Testis (tissue), 3 donors: ENCODE data around the gene OR6B2. TPM values are rescaled to one million over a fixed set of nuclear protein-coding genes. Genes with fewer than 3 reads are reported as not detected.
A peak's percentile ranks its signal among the peaks of the same experiment; 100 is the strongest.
"Not testable (repeated sequence)": the region's sequence is repeated elsewhere in the genome, so short reads cannot be mapped to it uniquely, and the experiment has no call there.

Experiments used
- DNase-seq: peaks from one replicate; pipeline ENCODE4 v3.0.0-alpha.2; 2019
- H3K27ac ChIP-seq, 2 donors: fragments of 200-600 bp; sonication (generic); one replicate each; pipeline ENCODE4 v1.5.1; 2019
- H3K27me3 ChIP-seq: fragments of 200-600 bp; sonication (generic); one replicate; pipeline ENCODE4 v1.5.1; 2019
- H3K36me3 ChIP-seq: fragments of 200-600 bp; sonication (generic); one replicate; pipeline ENCODE4 v1.5.1; 2017; ENCODE audit warnings: low read depth; ENCODE audit errors: missing control alignments
- H3K4me1 ChIP-seq: fragments of 200-600 bp; sonication (generic); one replicate; pipeline ENCODE4 v1.5.1; 2019
- H3K4me3 ChIP-seq, 2 donors: fragments of 200-600 bp; sonication (generic); one replicate each; pipeline ENCODE4 v1.5.1; 2017 to 2019
- H3K9me3 ChIP-seq: fragments of 200-600 bp; sonication (generic); one replicate; pipeline ENCODE4 v1.5.1; 2017
- CTCF ChIP-seq, 3 experiments: fragments of 450-650 bp in 2 of 3; fragments of 200-600 bp in 1 of 3; sonication (generic) in 1 of 3; IDR thresholded peaks; one replicate each; pipeline ENCODE4 v1.5.1; 2016 to 2019; ENCODE audit warnings: antibody characterized with exemption in 3 of 3, mild to moderate bottlenecking in 2 of 3, moderate library complexity in 1 of 3
- POLR2A ChIP-seq: fragments of 450-650 bp; IDR thresholded peaks from one replicate; pipeline ENCODE4 v1.6.1; 2017; ENCODE audit warnings: antibody characterized with exemption, mild to moderate bottlenecking, moderate library complexity
- WGBS, 2 donors: methylation state at CpG; one replicate each; pipeline ENCODE4 v1.1.5; 2018; 5-methylcytosine and 5-hydroxymethylcytosine counted together
- intact Hi-C: fragments of 100-400 bp; cut with DNase I; formaldehyde crosslinking; loops from one replicate; pipeline ENCODE4 v1.15.1; 2023; ENCODE audit warnings: low total_unique reads
- polyA plus RNA-seq: library from polyadenylated mRNA; stranded (reverse); fragments of 350-450 nt; fragmentation: Illumina TruSeq; extraction: RNeasy Lipid Tissue Mini Kit (QIAGEN cat#74804); gene quantifications from one replicate; pipeline ENCODE4 v1.2.3, GENCODE V29; 2014; ENCODE audit warnings: low read depth, low replicate concordance; ENCODE audit not compliant: insufficient read depth
- total RNA-seq, 2 donors: library from RNA; depleted of rRNA; stranded (reverse); fragments of >200 nt; gene quantifications; one replicate each; pipeline ENCODE4 v1.2.3, GENCODE V29; 2016

The OR6B2 gene
- total and polyA plus RNA-seq, 3 donors from 2014 or later: not detected

- intact Hi-C loops: no loop called here
- Histone ChIP-seq H3K4me3 (no peak overlapping the region), H3K36me3 (no peaks in the 10 kb centered on the region), H3K27me3 (no peaks in the 10 kb centered on the region), H3K27ac (peak overlapping the region; percentile 2 to 10), H3K9me3 (no peaks in the 10 kb centered on the region), H3K4me1 (peaks cover 9% of the 10 kb centered on the region)
- 53 to 61% methylated on average over 4 of the region's 4 CpGs for WGBS, 2 donors
- TF ChIP-seq POLR2A (no peak), CTCF (IDR thresholded peaks at IDR 0.05) (no peak)
- DNase-seq: peak; percentile 57
Measured at GRCh38 chr2:240051697-240052096, 21.5 kb upstream of the OR6B2 start.

GRCh38 chr2:240050278-240050677, 20.0 kb upstream of the OR6B2 start:
- Histone ChIP-seq H3K9me3 (no peaks in the 10 kb centered on the region), H3K4me1 (peaks cover 7% of the 10 kb centered on the region), H3K27me3 (no peaks in the 10 kb centered on the region), H3K4me3 (no peak overlapping the region), H3K36me3 (no peaks in the 10 kb centered on the region), H3K27ac (peak overlapping the region; percentile 2 to 10)
- intact Hi-C loops: no loop called here
- no peak for TF ChIP-seq CTCF (IDR thresholded peaks at IDR 0.05)
- 86 to 87% methylated on average over 12 of the region's 12 CpGs for WGBS, 2 donors
- no peak for DNase-seq

GRCh38 chr2:240048237-240048636, 18.0 kb upstream of the OR6B2 start:
- Histone ChIP-seq H3K9me3 (no peaks in the 10 kb centered on the region), H3K36me3 (no peaks in the 10 kb centered on the region), H3K4me3 (no peak overlapping the region), H3K4me1 (peaks cover 7% of the 10 kb centered on the region), H3K27me3 (no peaks in the 10 kb centered on the region), H3K27ac (no peak overlapping the region)
- no peak for DNase-seq
- TF ChIP-seq CTCF (IDR thresholded peaks at IDR 0.05) (no peak), POLR2A (no peak)
- intact Hi-C loops: no loop called here
- WGBS, 2 donors: 82 to 87% methylated on average over 9 of the region's 9 CpGs

- WGBS, 2 donors: 88 to 89% methylated on average over 13 of the region's 13 CpGs
- DNase-seq: no peak
- H3K4me3 ChIP-seq: no peak overlapping the region
- H3K9me3 ChIP-seq: no peaks in the 10 kb centered on the region
- H3K4me1 ChIP-seq: no peaks in the 10 kb centered on the region
- H3K27me3 ChIP-seq: no peaks in the 10 kb centered on the region
- H3K27ac ChIP-seq: no peak overlapping the region
- no peaks in the 10 kb centered on the region for H3K36me3 ChIP-seq
- intact Hi-C loops: no loop called here
- TF ChIP-seq CTCF (IDR thresholded peaks at IDR 0.05) (no peak), POLR2A (no peak)
Measured at GRCh38 chr2:240045098-240045497, 14.9 kb upstream of the OR6B2 start.

- WGBS, 2 donors: 88 to 89% methylated on average over 2 of the region's 2 CpGs
- H3K4me3 ChIP-seq, intact Hi-C loops, H3K27me3 ChIP-seq, H3K36me3 ChIP-seq, H3K27ac ChIP-seq, H3K4me1 ChIP-seq, H3K9me3 ChIP-seq, DNase-seq: not testable (repeated sequence)
Measured at GRCh38 chr2:240044096-240044495, 13.9 kb upstream of the OR6B2 start.
